Frontal cortex (tissue), 4 donors: Measurements from ENCODE around the gene THPO. TPM values are rescaled to one million over a fixed set of nuclear protein-coding genes. Genes with fewer than 3 reads are reported as not detected.

ENCODE experiments used
- DNase-seq, 2 donors: peaks; one replicate each; pipeline ENCODE4 v3.0.0; 2012; ENCODE audit warnings: low spot score in 2 of 2
- FAIRE-seq: peaks from 2 replicates; lab custom pipeline; 2012; peaks lifted over from hg19 to GRCh38; lab: Jason Lieb, UNC
- total RNA-seq: library from RNA; depleted of rRNA; stranded (reverse); fragments of >200 nt; gene quantifications from one replicate; pipeline ENCODE4 v1.2.3, GENCODE V29; 2014
- donor health status: control.
- donor health status: control.
- donor health status: control.

Gene THPO
- total RNA-seq, 1 donor from 2014 or later = 0.41 TPM

DNA sequence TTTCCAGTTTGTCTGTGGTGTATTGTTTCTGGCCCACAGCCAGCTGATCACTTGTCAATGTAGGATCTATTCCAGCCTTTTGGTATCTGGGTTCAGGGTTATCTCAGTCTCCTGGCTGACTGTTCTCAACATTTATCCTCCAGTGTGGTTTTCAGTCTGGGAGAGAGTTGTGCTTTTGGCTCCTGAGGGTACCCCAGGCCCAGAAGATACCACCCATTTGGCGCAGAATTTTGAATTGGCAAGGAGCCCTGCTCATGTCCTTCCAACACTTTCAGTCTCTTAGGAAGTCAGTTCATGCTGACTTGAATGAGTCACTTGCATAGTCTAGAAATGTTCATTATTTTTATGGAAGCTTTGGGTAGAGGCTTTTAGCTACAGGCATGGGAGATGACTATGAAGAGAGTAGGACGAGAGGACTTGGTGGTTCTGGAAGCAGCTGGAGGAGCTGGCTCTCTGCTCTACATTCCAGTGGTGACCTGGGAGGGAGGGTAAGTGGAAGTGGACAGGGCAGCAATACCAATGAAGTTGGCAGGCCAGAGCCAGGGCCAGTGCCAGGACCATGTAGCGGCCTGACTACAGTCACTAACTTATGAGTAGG lies 9.3 kb downstream of the THPO start:
- no peak for FAIRE-seq

DNA sequence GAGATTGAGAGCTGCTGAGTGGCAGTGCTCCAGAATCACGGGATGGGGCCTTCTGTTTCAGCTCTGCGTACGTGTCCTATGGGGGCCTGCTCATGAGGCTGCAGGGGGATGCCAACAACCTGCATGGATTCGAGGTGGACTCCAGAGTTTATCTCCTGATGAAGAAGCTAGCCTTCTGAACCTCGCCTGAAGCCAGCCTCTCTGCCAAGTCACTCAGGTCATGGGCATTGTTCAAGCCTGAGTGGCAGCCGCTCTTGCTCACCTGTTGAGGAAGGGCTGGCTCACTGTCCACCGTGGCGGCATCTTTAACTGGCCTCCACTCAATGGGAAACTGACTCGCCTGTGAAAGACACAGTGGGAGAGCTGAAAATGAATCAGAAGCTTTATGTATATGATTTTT lies 9.9 kb downstream of the THPO start:
- DNase-seq = no peak
- FAIRE-seq = no peak

More for the DNA sequence above, 9.3 kb downstream of the THPO start:
- no peak for DNase-seq

DNA sequence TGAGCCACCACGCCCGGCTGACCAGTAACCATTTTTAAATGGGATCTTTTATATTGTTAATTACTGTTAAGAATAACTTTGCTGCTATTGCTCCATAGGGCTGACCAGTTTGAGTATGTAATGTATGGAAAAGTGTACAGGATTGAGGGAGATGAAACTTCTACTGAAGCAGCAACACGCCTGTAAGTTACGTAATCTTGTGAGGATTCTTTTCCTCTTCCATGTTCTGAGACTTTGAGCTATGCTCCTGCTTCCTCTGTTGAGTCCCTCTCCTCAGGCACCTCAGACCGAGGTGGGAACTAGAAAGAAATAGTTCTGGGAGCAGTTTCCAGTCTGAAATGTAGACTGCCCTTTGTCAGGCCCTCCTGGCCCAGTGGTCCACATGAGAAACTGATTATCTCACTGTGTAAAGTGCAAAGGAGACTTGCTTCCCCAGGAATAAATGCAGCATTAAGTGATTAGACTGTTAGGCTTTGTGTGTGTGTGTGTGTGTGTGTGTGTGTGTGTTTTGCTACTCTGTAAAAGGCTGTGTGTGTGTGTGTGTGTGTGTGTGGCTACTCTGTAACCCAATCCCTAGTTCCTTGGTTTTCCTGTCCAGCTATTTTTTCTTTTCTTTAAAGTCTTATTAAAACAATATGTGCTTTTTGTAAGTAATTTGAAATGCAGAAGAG lies 11.3 kb downstream of the THPO start:
- DNase-seq (no peak), FAIRE-seq (no peak)

DNA sequence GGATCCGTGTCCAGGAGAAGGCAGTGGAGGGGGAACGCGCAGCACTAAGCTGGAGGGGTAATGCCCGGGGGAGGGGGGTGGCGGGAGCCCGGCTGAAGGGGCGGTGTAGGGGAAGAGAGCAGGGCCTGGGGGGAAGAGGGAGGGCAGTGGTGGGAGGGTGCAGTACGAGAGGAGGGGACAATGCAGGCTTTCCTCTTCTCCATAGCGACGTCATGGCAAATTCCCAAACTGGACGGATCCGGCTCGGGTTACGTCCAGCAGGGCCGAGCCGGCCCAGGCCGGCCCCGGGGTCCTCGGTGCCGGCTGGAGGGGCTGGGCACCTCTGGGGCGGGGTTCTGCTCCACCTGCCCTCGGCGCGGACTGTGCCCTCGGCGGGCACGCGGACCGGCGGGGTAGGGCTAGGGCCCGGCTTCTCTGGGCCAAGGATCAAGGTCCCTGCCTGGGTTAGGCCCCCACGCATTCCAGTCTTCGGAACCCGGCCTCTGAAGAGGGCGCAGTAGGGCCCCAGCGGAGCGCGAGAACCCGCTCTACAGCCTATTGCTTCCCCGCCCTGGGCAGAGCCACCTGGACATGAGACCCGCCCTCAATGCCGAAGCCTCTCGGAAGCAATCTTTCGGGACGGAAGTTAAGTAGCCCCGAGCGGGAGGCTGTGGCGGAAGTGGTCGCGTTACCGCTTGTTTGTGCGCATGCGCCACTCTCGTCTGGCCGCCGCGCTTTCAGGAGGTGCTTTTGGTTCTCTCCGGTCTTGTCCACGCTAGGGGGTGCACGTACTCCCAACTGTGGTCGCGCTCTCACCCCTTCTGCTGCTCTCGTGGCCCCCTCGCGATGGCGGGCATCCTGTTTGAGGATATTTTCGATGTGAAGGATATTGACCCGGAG lies 15.1 kb downstream of the THPO start:
- DNase-seq (peak; percentile 84 to 89), FAIRE-seq (no peak)

DNA sequence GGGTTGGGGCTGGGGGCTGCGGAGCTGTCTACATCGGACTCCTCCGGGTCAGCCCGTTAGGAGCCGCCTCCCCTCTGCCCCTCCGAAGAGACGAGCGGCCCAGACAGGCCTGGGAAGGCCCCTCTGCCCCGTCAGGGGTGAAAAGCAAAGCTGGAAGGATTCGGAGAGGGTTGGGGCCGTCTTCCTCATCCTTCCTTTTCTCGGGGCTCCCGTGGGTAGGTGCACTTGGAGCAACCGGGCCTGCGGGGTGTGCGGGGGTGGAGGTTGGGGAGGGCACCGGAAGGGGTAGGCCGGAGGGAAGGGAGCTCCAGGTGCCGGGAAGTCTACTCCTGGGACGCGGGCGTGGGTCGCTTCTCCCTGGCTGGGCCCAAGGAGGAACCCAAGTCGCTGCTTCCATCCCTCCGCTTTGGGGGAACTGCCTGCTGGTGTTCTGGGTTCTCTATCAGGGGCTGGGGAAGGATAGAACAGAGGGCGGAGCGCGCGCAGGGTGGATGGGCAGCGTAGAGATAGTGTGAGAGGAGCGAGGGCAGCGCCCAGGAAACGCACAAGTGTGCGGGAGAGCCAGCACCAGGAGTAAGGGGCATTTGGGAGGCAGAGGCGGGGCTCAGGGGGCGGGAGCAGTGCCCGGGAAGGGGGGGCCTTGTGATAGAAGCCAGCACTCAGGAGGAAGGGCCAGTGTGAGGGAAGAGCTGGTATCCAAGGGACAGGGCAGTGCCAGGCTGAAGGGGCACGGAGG lies 15.9 kb downstream of the THPO start:
- no peak for FAIRE-seq
- DNase-seq = peak; percentile 64 to 70

DNA sequence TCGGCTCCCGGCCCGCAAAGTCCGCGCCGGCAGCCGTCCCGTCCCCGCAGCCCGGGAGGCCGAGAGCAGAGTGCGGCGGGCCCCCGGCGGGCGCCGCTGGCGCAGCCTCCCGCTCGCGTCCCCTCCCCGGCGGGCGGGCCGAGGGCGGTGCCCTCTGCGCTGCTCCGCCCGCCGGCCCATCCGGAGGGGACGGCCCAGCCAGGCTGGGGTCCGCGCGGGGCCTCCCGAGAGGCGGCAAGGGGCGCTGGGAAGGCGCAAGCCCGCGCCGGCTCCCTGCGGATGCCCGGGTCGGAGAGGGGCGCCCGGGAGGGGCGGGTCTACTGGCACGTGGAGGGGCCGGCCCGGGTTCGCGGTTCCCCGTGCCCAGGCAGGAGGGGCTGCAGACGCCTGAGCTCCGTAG lies 16.5 kb downstream of the THPO start, which contains the start of the genes CLCN2 and POLR2H:
CLCN2 (minus strand) TSS at position 74 of the 400 bp plus-strand sequence. CDS start 126 bp downstream, outside the sequence.
POLR2H (plus strand) TSS at position 179 of the 400 bp plus-strand sequence. CDS start 1,783 bp downstream, outside the sequence.
- DNase-seq (peak; percentile 72 to 83), FAIRE-seq (no peak)

DNA sequence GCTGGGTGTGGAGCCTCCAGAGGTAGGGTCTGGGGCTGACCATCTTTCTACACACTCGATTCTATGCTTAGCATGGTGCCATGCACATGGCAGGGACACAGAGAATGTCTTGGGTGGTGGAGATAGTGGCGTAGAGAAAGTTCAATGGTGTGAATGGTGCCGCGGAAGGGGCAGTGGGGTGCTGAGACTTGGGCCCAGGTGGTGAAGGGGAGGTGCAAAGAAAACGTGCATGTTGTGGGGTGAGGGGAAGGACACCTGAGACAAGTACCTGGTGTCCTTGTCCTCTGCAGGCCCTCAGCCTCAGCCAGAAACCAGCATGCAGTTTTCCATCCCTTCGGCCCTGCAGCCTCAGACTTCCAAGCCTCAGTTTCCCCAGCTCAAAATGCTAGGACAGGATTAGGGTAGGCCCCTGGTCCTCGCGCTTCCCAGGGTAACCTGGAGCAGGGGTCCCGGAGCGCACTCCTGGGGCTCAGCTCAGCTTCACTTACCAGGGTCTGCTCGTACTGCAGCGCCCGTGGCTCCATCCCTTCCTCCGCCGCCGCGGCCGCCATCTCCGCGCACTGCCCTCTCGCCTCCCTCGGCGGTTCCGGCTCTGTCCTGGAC lies 17.0 kb downstream of the THPO start:
- DNase-seq (no peak), FAIRE-seq (no peak)

DNA sequence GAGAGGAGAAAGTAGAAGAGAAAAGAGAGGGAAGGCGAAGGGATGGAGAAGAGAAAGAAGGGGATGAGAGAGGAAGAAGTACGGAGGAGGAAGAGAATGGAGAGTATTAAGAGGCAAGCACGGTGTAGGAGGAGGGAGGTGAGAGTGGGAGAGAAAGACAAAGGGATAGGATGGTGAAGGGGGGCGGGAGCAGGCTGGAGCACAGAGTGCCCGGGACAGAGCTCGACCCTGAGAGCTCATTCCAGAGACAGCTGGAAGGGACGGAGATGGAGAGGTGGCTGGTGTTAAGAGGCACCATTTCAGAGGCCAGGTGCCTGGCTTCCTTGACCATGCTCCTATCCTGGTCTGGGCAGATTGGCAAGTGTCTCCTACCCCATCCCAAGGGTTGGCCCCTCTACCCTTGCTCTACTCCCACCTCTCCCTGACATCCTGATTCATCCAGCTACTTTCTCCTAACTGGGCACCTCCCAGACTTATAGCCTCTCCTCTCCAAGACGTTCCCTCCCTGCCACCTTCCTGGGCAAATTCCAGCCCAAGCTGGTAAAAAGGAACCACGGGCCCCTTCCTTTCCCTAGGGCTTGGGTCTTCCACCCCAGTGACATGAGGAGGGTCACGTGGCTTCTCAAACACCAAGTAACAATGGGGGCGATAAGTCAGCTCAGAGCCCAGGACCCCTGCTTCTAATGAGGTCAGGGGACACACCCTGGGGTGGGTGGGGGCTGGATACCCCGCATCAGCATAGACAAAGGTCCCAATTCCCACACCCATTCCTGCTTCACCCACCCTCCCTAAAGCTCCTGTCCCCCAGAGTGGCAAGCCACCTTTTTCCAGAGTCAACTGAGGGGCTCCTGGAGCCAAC lies 17.7 kb downstream of the THPO start:
- no peak for FAIRE-seq
- no peak for DNase-seq

DNA sequence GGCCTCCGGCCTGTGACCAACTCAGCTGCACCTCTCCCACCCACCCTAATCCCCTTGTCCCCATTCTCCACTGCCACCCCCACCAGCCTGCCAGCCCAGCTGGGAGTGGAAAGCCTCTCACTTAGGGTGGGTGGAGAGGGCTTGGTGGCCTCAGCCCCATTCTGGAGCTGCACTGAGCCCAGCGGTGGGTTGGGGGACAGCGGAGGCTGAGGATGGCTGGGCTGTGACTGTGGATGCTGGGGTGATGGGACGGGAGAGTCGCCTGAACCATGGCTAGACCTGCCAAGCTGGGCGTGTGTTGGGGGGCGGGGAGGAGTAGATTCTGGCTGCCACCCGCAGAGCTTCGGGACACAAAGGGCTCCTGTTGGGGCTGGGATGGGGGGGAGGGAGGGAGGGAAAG lies 18.4 kb downstream of the THPO start:
- no peak for DNase-seq

DNA sequence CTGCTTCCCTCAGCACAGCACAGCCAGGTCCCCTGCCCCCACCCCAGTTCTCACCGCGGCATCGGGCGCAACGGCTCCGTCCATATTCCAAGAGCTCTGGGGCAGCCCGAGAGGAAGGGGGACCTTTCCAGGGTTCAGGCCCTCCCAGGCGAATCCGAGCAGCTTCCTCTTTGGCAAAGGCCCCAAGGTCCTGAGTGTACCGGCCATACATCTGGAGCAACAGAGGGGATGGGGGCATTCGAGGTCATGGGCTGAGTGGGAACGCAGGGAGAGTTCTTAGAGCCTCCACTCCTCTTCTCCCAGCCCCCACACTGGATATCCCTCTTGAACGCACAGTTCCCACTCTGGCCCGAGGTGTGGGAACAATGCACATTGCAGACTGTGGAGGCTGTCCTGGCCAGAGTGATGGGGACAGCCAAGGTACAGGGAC lies 19.1 kb downstream of the THPO start:
- DNase-seq = no peak
- no peak for FAIRE-seq

More for the DNA sequence above, 18.4 kb downstream of the THPO start:
- no peak for FAIRE-seq

DNA sequence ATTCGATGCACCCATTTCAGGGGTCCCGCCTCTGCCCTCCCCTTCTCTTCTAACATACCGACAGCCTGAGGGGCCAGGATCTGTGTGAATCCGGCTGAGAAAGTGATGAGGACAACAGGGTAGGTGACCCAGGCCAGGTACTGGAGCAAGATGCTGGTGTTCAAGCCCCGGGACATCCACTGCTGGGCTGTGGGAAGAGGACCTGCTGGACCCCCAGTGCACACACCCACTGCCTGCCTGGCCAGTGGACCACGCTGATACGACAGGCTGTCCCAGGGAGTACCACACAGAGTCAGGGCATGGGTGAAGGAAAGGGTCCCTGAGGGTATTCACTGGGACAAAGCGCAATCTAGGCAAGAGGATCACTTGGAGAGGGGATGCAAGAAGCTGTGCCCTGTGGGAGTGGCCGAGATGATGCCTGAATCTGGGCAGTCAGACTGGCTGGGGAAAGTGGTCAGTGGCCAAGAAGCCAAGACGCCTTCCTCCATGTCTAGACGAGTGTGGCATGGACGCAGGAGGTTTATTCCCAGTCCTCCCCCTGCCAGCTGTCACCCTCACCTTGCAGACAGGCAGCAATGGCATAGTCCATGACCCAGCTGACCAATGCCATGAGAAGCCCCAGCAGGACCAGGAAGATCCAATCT lies 19.8 kb downstream of the THPO start:
- FAIRE-seq (no peak), DNase-seq (no peak)

DNA sequence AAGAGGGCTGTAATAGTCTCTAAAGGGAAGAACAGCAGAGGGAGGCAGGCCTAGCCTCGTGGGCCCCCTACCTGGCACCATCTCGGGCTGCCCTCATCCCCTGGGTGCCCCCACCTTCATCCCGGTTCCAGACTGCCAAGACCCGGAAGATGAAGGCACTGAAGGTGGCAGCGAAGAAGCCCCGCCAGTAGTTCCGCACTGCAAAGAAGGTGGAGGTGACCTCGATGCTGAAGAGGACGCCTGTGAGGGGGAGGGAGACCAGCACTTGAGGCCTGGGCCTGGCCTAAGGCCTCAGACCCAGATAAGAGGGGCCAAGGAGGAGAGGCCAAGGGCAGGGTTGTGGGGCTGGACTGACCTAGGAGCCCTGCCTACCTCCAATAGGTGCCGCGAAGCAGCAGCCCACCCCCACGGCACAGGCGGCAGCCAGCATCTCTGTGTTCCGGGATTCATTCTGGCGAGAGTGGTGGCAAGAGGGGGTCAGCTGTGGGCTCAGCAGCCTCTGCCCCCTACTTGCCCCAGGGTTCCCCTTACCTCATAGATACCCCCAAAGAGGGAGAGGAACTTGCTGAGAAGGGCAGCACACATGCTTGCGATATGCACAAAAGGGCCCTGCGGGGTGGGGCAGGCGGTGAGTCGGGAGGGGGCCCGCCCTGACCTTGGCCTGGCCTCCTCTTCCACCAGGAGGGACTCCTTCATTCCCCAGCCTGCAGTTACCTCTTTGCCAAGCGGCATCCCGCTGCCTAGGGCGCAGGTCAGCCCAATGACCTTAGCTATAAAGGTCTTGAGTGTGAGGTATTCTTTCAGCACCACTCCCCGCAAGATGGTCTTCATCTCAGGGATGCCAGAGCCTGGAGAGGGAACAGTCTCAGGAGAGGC lies 20.5 kb downstream of the THPO start:
- no peak for DNase-seq
- no peak for FAIRE-seq

DNA sequence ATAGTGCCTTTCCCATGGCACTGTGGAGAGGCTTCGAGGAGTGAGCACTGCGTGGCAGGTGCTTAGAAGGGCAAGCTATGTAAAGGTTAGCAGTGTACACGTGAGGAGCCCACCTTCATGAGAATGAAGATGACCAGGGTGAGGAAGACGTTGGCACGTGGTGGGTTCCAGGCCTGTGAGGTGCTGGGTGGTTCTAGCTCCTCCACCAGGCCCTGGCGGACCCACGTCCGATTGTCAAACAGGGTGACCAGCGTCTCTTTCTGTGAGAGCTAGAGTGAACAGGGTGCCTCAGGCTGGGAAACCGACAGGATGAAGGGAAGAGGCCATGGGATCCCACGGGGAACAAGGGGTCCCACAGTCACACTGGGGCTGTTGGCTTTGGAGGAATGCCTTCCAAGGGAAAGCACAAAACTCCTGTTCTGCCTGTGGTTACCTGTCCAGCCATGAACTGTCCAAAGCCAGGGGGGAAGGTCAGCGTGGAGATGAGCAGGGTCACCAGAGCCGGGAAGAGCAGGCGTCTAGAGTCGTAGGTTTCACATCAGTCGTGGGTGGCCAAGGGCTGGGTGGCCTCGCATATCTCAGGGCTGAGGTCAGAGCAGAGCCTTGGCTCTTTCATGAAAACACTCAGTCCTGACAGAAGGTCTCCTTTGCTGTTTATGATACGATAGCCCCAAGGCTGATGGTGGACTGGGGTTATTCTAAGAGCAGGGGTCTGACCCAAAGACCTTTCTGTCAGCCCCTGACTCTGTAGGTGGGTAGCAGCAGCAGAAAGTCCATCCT lies 22.6 kb downstream of the THPO start:
- FAIRE-seq (no peak), DNase-seq (no peak)

DNA sequence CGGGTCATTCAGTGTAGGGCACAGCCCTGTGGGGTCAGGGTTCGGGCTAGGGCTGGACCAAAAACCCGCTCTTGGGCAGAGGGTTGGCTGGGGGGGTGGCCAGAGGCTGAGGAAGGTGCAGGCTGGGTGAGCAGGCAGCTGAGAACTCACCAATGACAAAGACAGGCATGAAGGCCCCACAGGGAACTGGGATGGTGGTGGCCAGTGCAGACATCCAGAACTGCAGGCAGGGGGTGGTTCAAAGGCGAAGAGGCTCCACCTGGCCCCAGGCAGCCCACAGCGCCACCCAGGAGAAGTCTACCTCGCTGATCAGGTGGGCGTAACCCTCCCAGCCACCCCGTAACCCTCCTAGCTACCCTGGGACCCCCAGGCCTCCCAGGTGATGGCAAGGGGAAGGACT lies 23.3 kb downstream of the THPO start:
- no peak for FAIRE-seq

DNA sequence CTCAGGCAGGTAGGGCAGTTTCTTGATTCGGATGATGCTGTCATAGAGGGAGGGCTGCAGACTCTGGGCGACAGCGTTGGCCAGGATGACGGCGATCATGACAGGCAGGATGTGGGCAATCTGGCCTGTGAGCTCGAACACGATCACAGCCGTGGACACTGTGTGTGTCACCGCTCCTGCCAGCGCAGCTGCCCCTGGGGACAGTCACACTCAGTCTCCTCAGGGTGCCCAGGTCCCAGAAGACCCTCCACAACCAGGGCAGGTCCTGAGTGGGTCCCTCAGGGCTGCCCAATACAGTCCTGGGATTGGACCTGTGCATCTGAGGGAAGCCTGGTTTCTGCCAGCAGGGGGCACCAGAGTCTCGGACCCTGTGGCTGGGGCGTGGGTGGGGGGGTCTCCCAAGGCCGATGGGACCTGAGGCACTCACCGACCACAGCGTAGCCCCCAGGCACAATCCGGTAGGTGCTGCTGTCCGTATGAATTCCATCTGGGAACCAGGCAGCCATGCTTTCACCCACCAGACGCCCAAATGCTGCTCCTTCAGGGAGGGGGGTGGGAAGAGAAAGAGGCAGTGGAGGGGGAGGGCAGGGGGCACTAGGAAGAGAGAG lies 23.8 kb downstream of the THPO start:
- DNase-seq (no peak), FAIRE-seq (no peak)

More for the DNA sequence above, 23.3 kb downstream of the THPO start:
- no peak for DNase-seq

DNA sequence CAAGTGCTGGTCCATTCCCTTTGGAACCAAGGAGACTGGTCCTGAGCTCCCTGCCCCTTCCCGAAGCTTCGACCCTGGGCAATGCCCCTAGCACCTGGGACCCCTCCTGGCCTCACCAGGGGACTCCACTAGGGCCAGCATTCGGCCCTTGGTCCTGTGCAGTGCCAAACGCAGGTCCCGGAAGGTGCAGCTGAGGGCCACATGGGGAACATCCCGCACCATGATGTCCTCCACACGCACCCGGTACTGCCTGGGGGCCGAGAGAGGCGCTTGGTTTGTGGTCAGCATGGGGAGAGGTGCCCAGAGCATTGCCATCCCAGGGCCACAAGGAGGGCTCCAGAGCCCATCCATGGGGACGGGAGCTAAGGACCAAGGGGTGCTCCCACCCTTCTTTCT lies 24.5 kb downstream of the THPO start:
- DNase-seq = no peak

More for the DNA sequence above, 24.5 kb downstream of the THPO start:
- no peak for FAIRE-seq
